B cell (primary cell): ENCODE data around the gene CYP2S1. TPM values are rescaled to one million over a fixed set of nuclear protein-coding genes. Genes with fewer than 3 reads are reported as not detected.

ENCODE experiments used
- ATAC-seq: fragments of 200-7000 bp; cut with Tn5 transposase; one replicate; pipeline ENCODE4 v1.10.0; 2021; ENCODE audit warnings: low read depth, mild to moderate bottlenecking, moderate number of reproducible peaks, moderate library complexity
- CTCF ChIA-PET: fragments of 350-600 bp; sonication (Branson Sonifier 250); formaldehyde crosslinking; loops from one replicate; lab custom pipeline; 2021; ENCODE audit warnings: antibody characterized with exemption, inconsistent platforms; lab: Charles Lee
- POLR2A ChIA-PET: fragments of 350-600 bp; sonication (Branson Sonifier 250); formaldehyde crosslinking; loops from one replicate; lab custom pipeline; 2021; ENCODE audit warnings: antibody characterized with exemption; lab: Charles Lee
- DNase-seq: peaks from one replicate; pipeline ENCODE4 v3.0.0; 2013
- H2AFZ ChIP-seq: 2 replicates; pipeline ENCODE4 v1.6.1; 2012; ENCODE audit warnings: mild to moderate bottlenecking, low read depth, low read length; ENCODE audit not compliant: insufficient read depth, poor library complexity, severe bottlenecking
- H3K27ac ChIP-seq, 2 donors: 1 replicate in 1 of 2; 2 replicates in 1 of 2; pipeline ENCODE4 v1.5.1; 2012 to 2013; ENCODE audit warnings: low read length in 2 of 2, mild to moderate bottlenecking in 2 of 2, moderate library complexity in 1 of 2
- H3K27me3 ChIP-seq, 4 experiments: fragments of 200-600 bp in 1 of 4; sonication (generic) in 1 of 4; replicated peaks in 1 of 4; 1 replicate in 2 of 4; 2 replicates in 2 of 4; pipeline versions ENCODE4 v1.6.1 to v1.7.0; 2013 to 2016; ENCODE audit warnings: low read length in 3 of 4, mild to moderate bottlenecking in 2 of 4, mixed read lengths in 1 of 4, moderate library complexity in 1 of 4; ENCODE audit not compliant: insufficient read depth in 4 of 4, control insufficient read depth in 3 of 4; ENCODE audit errors: control extremely low read depth in 1 of 4
- H3K36me3 ChIP-seq, 2 experiments: replicated peaks in 1 of 2; 1 replicate in 1 of 2; 2 replicates in 1 of 2; pipeline versions ENCODE4 v1.6.1 to v1.7.1; 2013; ENCODE audit warnings: low read length in 1 of 2; ENCODE audit not compliant: insufficient read depth in 2 of 2, control insufficient read depth in 1 of 2; ENCODE audit errors: control extremely low read depth in 1 of 2, extremely low read depth in 1 of 2
- H3K4me1 ChIP-seq, 2 donors: fragments of 200-600 bp in 1 of 2; sonication (generic) in 1 of 2; 1 replicate in 1 of 2; 2 replicates in 1 of 2; pipeline versions ENCODE4 v1.5.1 to v1.6.1; 2013 to 2017; ENCODE audit warnings: low read length in 2 of 2; ENCODE audit not compliant: control insufficient read depth in 2 of 2, insufficient read depth in 2 of 2
- H3K4me2 ChIP-seq: replicated peaks from 2 replicates; pipeline ENCODE3; 2012; ENCODE audit warnings: mild to moderate bottlenecking, low read depth, low read length; ENCODE audit not compliant: poor library complexity, severe bottlenecking
- H3K4me3 ChIP-seq, 5 experiments: fragments of 200-600 bp in 1 of 5; sonication (generic) in 1 of 5; 1 replicate in 3 of 5; 2 replicates in 2 of 5; pipeline versions ENCODE4 v1.5.1 to v1.7.0; 2011 to 2016; ENCODE audit warnings: low read length in 4 of 5, mild to moderate bottlenecking in 4 of 5, low read depth in 2 of 5, control low read depth in 1 of 5, moderate library complexity in 1 of 5; ENCODE audit not compliant: insufficient read depth in 1 of 5; ENCODE audit errors: control extremely low read depth in 1 of 5, extremely low read depth in 1 of 5
- H3K79me2 ChIP-seq: fragments of 200-600 bp; sonication (generic); one replicate; pipeline ENCODE4 v1.6.0; 2016; ENCODE audit warnings: low read length; ENCODE audit not compliant: control insufficient read depth, insufficient read depth
- H3K9ac ChIP-seq: fragments of 200-600 bp; sonication (generic); 2 replicates; pipeline ENCODE4 v1.6.1; 2017; ENCODE audit warnings: mild to moderate bottlenecking, low read length, moderate library complexity
- H3K9me3 ChIP-seq, 3 donors: one replicate each; pipeline versions ENCODE4 v1.6.1 to v1.7.1; 2013; ENCODE audit warnings: low read length in 2 of 3; ENCODE audit not compliant: control insufficient read depth in 2 of 3, insufficient read depth in 1 of 3; ENCODE audit errors: control extremely low read depth in 1 of 3
- H4K20me1 ChIP-seq: 2 replicates; pipeline ENCODE4 v1.6.0; 2012; ENCODE audit warnings: mild to moderate bottlenecking, low read length; ENCODE audit not compliant: insufficient read depth, control insufficient read depth, poor library complexity, severe bottlenecking
- H3K27ac Mint-ChIP-seq: one replicate; pipeline ENCODE4 v1.8.0; 2021; ENCODE audit warnings: mixed read lengths
- H3K27me3 Mint-ChIP-seq: one replicate; pipeline ENCODE4 v1.8.0; 2021; ENCODE audit warnings: mixed read lengths
- H3K4me1 Mint-ChIP-seq: one replicate; pipeline ENCODE4 v1.8.0; 2021; ENCODE audit warnings: mixed read lengths
- H3K4me3 Mint-ChIP-seq: one replicate; pipeline ENCODE4 v1.8.0; 2021; ENCODE audit warnings: mixed read lengths
- H3K9me3 Mint-ChIP-seq: one replicate; pipeline ENCODE4 v1.8.0; 2022; ENCODE audit warnings: mixed read lengths; ENCODE audit not compliant: insufficient read depth
- EZH2 ChIP-seq: IDR thresholded peaks from 2 replicates; pipeline ENCODE4 v1.6.1; 2012; ENCODE audit warnings: borderline replicate concordance, low read depth, mild to moderate bottlenecking, moderate library complexity, low read length; ENCODE audit not compliant: insufficient read depth, poor library complexity, severe bottlenecking
- WGBS: methylation state at CpG from one replicate; pipeline ENCODE4 v1.1.5; 2013; ENCODE audit warnings: missing lambda C conversion rate; ENCODE audit not compliant: insufficient coverage; 5-methylcytosine and 5-hydroxymethylcytosine counted together
- intact Hi-C: fragments of 100-400 bp; cut with micrococcal nuclease; formaldehyde crosslinking; loops from one replicate; pipeline ENCODE4 v1.10.0; 2022
- polyA plus RNA-seq: library from polyadenylated mRNA; depleted of rRNA; stranded (reverse); fragments of >200 nt; gene quantifications from 2 replicates; pipeline ENCODE4 v1.2.3, GENCODE V29; 2012
- total RNA-seq, 2 donors: library from RNA; stranded (reverse); fragments of 120-200 nt in 1 of 2; gene quantifications; 1 replicate in 1 of 2; 2 replicates in 1 of 2; pipeline versions ENCODE4 v1.2.3 to v1.2.4, GENCODE V29; 2013 to 2022
- TF ChIP-seq, protein P1 (sequence below): fragments of 200-600 bp; IDR thresholded peaks from one replicate; pipeline ENCODE4 v1.8.0; 2022; ENCODE audit warnings: antibody characterized with exemption, mild to moderate bottlenecking

The CYP2S1 gene
- total and polyA plus RNA-seq, 2 donors (not counting 1 experiment from before 2014, with no cell fraction given): 0.09 TPM; not detected in 1

DNA sequence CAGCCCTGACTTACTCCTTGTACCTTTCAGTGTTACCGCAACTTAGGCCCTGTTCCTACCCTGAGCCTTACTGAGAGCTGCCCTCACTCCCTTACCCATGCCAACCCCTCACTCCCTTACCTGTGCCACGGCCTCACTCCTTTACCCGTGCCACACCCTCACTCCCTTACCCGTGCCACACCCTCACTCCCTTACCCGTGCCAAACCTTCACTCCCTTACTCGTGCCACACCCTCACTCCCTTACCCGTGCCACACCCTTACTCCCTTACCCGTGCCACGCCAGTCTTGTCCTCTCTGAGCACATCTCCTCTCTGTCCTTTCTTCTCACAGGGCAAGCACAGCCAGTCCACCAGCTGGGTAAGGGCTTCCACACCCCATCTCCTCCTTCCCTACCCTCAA lies 46.3 kb downstream of the CYP2S1 start:
- TF ChIP-seq, protein P1, sequence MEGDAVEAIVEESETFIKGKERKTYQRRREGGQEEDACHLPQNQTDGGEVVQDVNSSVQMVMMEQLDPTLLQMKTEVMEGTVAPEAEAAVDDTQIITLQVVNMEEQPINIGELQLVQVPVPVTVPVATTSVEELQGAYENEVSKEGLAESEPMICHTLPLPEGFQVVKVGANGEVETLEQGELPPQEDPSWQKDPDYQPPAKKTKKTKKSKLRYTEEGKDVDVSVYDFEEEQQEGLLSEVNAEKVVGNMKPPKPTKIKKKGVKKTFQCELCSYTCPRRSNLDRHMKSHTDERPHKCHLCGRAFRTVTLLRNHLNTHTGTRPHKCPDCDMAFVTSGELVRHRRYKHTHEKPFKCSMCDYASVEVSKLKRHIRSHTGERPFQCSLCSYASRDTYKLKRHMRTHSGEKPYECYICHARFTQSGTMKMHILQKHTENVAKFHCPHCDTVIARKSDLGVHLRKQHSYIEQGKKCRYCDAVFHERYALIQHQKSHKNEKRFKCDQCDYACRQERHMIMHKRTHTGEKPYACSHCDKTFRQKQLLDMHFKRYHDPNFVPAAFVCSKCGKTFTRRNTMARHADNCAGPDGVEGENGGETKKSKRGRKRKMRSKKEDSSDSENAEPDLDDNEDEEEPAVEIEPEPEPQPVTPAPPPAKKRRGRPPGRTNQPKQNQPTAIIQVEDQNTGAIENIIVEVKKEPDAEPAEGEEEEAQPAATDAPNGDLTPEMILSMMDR: no peak
- no peak for TF ChIP-seq EZH2
- WGBS: 95% methylated on average over 9 of the region's 9 CpGs
- Histone ChIP-seq H3K79me2 (no peaks in the 10 kb centered on the region), H3K27ac (no peak overlapping the region), H3K4me1 (no peaks in the 10 kb centered on the region), H4K20me1 (no peaks in the 10 kb centered on the region), H3K9ac (no peak overlapping the region), H3K27me3 (peaks cover 0 to 10% (median 0%) of the 10 kb centered on the region in 4 experiments), H2AFZ (no peak overlapping the region), H3K36me3 (no peaks in the 10 kb centered on the region), H3K9me3 (no peaks in the 10 kb centered on the region), H3K4me3 (no peak overlapping the region), H3K4me2 (no peak overlapping the region)
- no peak for DNase-seq
- POLR2A ChIA-PET: interaction anchor here (0.7 kb wide), 1 partner anchor 37 kb away, joined by 5 read pairs; no protein-coding TSS in a partner anchor
- CTCF ChIA-PET: no interaction called here
- intact Hi-C loops: no loop called here
- no peak overlapping the region for H3K27ac Mint-ChIP-seq
- H3K9me3 Mint-ChIP-seq: no peaks in the 10 kb centered on the region
- no peaks in the 10 kb centered on the region for H3K4me1 Mint-ChIP-seq
- H3K27me3 Mint-ChIP-seq: no peaks in the 10 kb centered on the region
- ATAC-seq: no peak
- no peak overlapping the region for H3K4me3 Mint-ChIP-seq

DNA sequence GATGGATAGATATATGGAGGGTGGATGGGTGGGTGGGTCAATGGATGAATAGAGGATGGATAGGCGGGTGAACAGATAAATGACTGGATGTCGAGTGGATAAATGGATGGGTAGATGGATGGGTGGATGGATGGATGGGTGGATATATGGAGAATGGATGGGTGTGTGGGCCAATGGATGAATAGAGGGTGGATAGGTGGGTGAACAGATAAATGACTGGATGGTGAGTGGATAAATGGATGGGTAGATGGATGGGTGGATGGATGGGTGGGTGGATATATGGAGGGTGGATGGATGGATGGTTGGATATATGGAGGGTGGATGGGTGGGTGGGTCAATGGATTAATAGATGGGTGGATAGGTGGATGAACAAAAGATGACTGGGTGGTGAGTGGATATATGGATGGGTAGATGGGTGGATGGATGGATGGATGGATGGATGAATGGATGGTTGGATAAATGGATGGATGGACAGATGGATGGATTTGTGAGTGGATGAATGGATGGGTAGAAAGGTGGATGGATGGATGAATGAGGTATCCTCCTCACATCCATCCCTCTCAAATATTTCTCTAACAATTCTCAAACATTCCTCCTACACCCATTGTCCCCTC lies 47.0 kb downstream of the CYP2S1 start:
- ATAC-seq (no peak), DNase-seq (no peak)
- Histone ChIP-seq H3K79me2 (no peaks in the 10 kb centered on the region), H3K9me3 (no peaks in the 10 kb centered on the region), H3K36me3 (no peaks in the 10 kb centered on the region), H2AFZ (no peak overlapping the region), H3K27ac (no peak overlapping the region), H3K4me2 (no peak overlapping the region), H3K27me3 (peaks cover 0 to 10% (median 0%) of the 10 kb centered on the region in 4 experiments), H3K4me3 (no peak overlapping the region), H3K4me1 (no peaks in the 10 kb centered on the region), H3K9ac (no peak overlapping the region), H4K20me1 (no peaks in the 10 kb centered on the region)
- WGBS: 96% methylated on average over 2 of the region's 2 CpGs
- Mint-ChIP-seq H3K27me3 (no peaks in the 10 kb centered on the region), H3K4me1 (no peaks in the 10 kb centered on the region), H3K27ac (no peak overlapping the region), H3K4me3 (no peak overlapping the region), H3K9me3 (no peaks in the 10 kb centered on the region)
- TF ChIP-seq EZH2: no peak
- TF ChIP-seq, protein P1: no peak
- intact Hi-C loops: no loop called here
- ChIA-PET CTCF (no interaction called here), POLR2A (interaction anchor here (0.7 kb wide), 1 partner anchor 36 kb away, joined by 5 read pairs; no protein-coding TSS in a partner anchor)
